Measurements from ENCODE around the gene HELQ.

- TF ChIP-seq POLR2AphosphoS5 (IDR thresholded peaks at IDR 0.05; ENCODE audit: borderline replicate concordance, low read depth, low read length): no peak
- TF ChIP-seq EZH2 (IDR thresholded peaks at IDR 0.05): no peak
- no peak for TF ChIP-seq FOXP2 (optimal IDR thresholded peaks at IDR 0.05; ENCODE audit: control extremely low read depth, extremely low read length, insufficient read depth)
Measured at GRCh38 chr4:83371936-83372335, 83.7 kb downstream of the HELQ start.

All from SK-N-MC (cell line).